ENCODE data around the gene ATP8B4. TPM values are rescaled to one million over a fixed set of nuclear protein-coding genes. Genes with fewer than 3 reads are reported as not detected.

ATP8B4 gene
- total RNA-seq, 1 donor from 2014 or later: 45.8 TPM

- TF ChIP-seq CTCF (IDR thresholded peaks at IDR 0.05; ENCODE audit: unreplicated experiment): no peak
- no peak for DNase-seq (ENCODE audit: low spot score)
- no peaks in the 10 kb centered on the region for H3K27me3 Mint-ChIP-seq (ENCODE audit: unreplicated experiment)
- H3K27ac Mint-ChIP-seq (ENCODE audit: unreplicated experiment): no peak overlapping the region
- H3K9me3 Mint-ChIP-seq (ENCODE audit: unreplicated experiment): no peaks in the 10 kb centered on the region
- no peaks in the 10 kb centered on the region for H3K4me1 Mint-ChIP-seq (ENCODE audit: unreplicated experiment)
- H3K36me3 Mint-ChIP-seq (ENCODE audit: low read depth, unreplicated experiment): peaks cover 21% of the 10 kb centered on the region
- H3K4me3 Mint-ChIP-seq (ENCODE audit: unreplicated experiment): no peak overlapping the region
These were observed 261.2 kb downstream of the ATP8B4 start for GRCh38 chr15:49857496-49858475.

GRCh38 chr15:49855917-49856637 is 263.0 kb downstream of the ATP8B4 start:
- peaks cover 22% of the 10 kb centered on the region for H3K36me3 Mint-ChIP-seq (ENCODE audit: low read depth, unreplicated experiment)
- TF ChIP-seq CTCF (IDR thresholded peaks at IDR 0.05; ENCODE audit: unreplicated experiment): no peak
- no peak overlapping the region for H3K27ac Mint-ChIP-seq (ENCODE audit: unreplicated experiment)
- H3K9me3 Mint-ChIP-seq (ENCODE audit: unreplicated experiment): no peaks in the 10 kb centered on the region
- H3K4me3 Mint-ChIP-seq (ENCODE audit: unreplicated experiment): no peak overlapping the region
- no peak for DNase-seq (ENCODE audit: low spot score)
- no peaks in the 10 kb centered on the region for H3K27me3 Mint-ChIP-seq (ENCODE audit: unreplicated experiment)
- H3K4me1 Mint-ChIP-seq (ENCODE audit: unreplicated experiment): no peaks in the 10 kb centered on the region

GRCh38 chr15:49852756-49853155 is 266.3 kb downstream of the ATP8B4 start:
- Mint-ChIP-seq H3K4me1 (ENCODE audit: unreplicated experiment) (no peaks in the 10 kb centered on the region), H3K4me3 (ENCODE audit: unreplicated experiment) (peak overlapping the region; percentile 50), H3K36me3 (ENCODE audit: low read depth, unreplicated experiment) (peaks cover 32% of the 10 kb centered on the region), H3K27me3 (ENCODE audit: unreplicated experiment) (peaks cover 2% of the 10 kb centered on the region), H3K9me3 (ENCODE audit: unreplicated experiment) (peaks cover 4% of the 10 kb centered on the region), H3K27ac (ENCODE audit: unreplicated experiment) (no peak overlapping the region)
- TF ChIP-seq CTCF (IDR thresholded peaks at IDR 0.05; ENCODE audit: unreplicated experiment): no peak
- DNase-seq (ENCODE audit: low spot score): no peak

- TF ChIP-seq CTCF (IDR thresholded peaks at IDR 0.05; ENCODE audit: unreplicated experiment): no peak
- Mint-ChIP-seq H3K4me1 (ENCODE audit: unreplicated experiment) (no peaks in the 10 kb centered on the region), H3K9me3 (ENCODE audit: unreplicated experiment) (peaks cover 4% of the 10 kb centered on the region), H3K36me3 (ENCODE audit: low read depth, unreplicated experiment) (peaks cover 47% of the 10 kb centered on the region), H3K4me3 (ENCODE audit: unreplicated experiment) (no peak overlapping the region), H3K27me3 (ENCODE audit: unreplicated experiment) (peaks cover 4% of the 10 kb centered on the region), H3K27ac (ENCODE audit: unreplicated experiment) (no peak overlapping the region)
- no peak for DNase-seq (ENCODE audit: low spot score)
These were observed 270.2 kb downstream of the ATP8B4 start for GRCh38 chr15:49848807-49849206.
